NCI-H128 (cell line): ENCODE results near the gene METTL25B.

Source experiments
- DNase-seq: peaks from one replicate; lab custom pipeline; 2025; ENCODE audit not compliant: unreplicated experiment; lab: John Stamatoyannopoulos, UW

METTL25B gene

DNA sequence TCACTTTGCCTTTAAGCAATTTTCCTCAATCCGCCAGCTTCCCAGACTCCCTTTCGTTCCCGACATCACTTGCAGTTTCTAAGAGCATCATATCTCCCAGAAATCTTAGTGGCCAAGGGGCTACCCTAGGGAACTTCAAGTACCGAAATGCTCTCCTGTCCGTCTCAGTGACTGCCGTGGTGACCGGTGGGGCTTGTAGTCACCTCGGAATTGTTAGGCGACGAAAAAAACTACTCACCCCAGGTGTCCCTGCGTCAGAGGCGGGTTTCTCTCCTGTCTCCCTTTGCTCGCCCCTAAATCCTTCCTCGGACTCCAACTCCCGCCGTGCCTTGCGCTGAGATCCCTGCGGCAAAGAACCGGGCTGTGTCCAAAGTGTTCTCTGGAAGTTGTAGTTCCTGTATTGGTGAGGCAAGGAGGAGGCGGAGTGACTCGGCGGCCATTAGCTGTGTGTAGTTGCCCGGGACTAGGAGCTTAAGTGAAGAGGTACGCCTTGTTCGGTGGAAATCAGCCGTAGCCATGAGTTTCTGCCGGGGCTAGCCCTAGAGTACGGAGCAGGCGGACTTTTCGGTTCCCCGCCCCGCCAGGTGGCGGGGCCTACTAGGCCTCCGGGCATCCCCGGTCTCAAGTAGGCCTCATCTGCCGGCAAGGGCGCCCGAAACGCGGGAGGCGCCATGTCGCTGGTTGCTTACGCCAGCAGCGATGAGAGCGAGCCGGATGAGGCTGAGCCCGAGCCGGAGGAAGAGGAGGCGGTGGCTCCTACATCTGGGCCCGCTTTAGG is 39.0 kb downstream of the METTL25B start, which contains the start of gene PRCC:
Gene PRCC, plus strand, starts transcription at position 435 of the 778 bp plus-strand sequence. Its CDS starts 237 bp downstream, at position 672.
- peak; percentile 100 for DNase-seq

DNA sequence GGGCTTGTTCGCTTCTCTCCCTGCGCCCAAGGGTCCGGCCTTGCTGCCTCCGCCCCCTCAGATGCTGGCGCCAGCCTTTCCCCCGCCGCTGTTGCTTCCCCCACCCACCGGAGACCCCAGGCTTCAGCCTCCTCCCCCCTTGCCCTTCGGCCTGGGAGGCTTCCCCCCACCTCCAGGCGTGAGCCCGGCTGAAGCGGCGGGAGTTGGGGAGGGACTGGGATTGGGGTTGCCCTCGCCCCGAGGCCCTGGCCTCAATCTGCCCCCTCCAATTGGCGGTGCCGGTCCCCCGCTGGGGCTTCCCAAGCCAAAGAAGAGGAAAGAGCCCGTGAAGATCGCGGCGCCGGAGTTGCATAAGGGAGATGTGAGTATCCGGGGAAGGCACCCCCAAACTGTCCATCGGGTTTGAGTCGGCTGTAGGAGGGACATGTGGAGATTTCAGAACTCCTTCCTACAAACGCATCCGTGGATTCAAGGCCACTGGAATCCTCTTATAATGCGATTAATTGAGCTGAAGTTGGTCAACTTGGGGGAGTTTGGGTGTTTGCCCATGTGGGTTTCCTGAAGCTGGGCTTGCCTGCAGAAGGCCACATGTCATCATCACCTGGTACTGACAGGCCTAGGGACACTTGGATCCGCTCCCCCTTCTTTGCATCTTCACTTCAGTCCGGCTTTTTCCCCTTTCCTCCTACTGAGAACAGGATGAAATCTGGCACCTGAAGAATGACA is 39.8 kb downstream of the METTL25B start:
- no peak for DNase-seq

DNA sequence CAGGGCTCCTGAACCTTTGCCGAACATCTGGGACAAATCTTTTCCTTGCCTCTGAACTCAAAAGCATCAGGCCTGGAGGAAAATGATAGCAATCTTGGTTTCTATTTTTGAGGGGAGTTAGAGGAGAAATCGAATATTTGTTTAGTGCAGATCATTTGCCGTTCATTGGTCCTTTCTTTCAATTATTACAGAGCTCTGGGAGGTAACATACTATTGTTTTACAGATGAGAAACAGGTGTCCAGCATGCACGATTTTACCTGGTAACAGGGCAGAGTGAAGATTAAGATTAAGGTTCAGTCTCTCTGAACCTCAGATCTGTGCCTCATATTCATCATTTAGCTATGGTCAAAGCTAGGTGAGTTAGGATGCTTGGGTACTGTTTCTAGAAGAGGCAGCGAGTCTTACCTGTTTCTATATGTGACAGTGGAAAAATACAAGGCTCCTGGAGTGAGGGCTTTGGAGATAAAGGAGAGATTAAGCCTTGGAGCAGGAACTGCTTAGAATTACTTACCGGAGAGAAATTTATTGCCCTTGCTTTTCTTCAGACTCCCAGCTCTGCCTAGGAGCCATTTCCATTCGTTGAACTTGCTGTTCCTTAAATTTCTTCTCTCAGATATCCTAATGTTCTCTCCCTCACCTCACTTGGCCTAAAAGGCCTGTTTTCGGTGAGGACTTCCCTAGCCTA is 40.5 kb downstream of the METTL25B start:
- no peak for DNase-seq

DNA sequence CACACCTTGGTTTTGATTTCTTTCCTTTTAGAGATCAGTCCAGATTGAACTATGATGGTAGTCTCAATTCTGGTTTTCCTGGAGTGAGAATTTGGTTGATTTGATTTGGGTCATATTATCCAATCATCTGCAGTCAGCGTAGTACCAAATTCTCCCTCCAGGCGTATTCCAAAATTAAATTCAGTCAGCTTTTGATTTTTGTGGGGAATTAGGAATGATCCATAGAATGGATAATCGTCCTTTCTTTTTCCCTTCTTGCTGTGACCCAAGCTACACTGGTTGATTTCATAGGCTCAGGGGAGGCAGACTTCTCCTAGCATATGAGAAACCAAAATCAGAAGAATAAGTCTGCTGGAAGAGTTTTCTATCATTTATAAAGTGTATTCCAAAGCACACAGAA is 44.0 kb downstream of the METTL25B start:
- DNase-seq, result no peak

DNA sequence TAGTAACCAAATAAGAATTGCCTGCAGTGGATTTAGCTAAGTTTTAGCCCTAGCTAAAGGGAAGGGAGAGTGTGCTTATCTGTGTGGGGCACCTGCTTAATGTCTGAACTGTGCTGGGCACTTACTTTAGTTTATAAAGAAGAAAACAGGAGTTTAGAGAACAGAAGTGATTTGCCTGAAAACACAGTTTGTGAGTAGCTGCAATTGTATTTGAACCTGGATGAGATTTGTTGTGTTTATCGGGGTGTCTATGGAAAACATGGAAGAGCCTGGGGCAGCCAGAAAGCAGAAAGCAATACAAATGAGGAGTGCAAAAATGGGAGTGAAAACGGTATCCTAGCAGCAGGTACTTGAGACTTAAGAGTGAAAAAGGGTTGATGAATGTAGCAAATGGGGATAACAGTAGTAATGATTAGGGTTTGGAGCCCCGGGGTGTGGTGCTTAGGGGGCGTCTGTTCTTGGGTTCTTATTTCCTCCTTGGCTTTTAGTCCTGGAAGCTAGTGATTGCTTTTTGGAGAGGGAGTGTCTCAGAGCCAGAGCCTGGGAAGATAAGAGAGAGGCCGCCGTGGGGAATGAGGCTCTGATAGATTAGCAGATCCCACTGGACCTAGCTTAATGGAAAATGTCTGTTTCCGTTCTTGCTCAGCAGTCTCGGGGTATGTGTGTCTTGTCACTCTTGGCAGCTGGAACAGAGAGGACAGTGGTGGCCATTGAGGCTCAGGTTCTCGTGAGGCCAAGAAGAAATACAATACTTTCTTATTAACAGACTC is 44.6 kb downstream of the METTL25B start:
- no peak for DNase-seq

DNA sequence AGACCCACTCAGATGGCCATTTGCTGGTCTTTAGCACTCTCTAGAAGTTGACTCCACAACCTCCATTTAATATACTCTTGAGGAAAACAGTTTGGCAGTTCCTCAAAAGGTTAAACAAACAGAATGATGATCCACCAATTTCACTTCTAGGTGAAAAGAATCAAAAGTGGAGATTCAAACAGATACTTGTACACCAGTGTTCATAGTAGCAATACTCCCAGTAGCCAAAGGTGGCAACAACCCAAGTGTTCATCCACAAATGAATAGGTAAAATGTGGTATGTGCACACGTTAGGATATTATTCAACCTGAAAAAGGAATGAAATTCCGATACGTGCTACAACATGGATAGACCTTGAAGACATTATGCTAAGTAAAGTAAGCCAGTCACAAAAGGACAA is 45.3 kb downstream of the METTL25B start:
- no peak for DNase-seq

DNA sequence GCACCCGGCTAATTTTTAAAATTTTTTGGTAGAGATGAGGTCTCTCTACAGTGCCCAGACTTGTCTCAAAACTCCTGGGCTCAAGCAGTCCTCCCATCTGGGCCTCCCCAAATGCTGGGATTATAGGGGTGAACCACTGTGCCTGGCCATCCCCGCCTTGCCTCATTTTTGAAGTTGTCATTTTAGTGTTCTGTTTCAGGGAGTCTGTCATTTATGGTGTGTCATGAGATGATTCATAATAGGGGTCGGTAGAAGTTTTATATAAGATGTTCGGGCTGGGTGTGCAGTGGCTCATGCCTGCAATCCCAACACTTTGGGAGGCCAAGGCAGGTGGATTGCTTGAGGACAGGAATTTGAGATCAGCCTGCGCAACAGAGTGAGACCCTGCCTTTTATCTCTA is 47.5 kb downstream of the METTL25B start:
- no peak for DNase-seq

DNA sequence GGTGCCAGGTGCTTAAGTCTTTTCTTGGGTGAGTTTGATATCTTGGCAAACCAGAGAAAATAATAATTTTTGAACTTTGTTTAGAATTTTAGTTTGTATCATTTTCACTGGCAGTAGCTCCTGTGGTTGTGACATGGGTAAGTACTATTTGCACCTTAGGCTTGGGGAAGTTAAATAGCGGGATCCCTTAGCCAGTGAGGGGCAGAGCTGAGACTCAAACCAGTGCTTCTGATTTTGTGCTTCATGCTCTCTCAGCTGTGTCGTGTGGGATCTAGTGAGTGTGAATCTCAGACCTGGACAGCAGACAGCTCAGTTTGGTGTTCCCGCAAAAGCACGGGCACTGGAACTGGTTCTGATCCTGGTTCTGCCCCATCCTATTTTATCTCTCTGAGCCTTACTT is 48.7 kb downstream of the METTL25B start:
- DNase-seq, result no peak

DNA sequence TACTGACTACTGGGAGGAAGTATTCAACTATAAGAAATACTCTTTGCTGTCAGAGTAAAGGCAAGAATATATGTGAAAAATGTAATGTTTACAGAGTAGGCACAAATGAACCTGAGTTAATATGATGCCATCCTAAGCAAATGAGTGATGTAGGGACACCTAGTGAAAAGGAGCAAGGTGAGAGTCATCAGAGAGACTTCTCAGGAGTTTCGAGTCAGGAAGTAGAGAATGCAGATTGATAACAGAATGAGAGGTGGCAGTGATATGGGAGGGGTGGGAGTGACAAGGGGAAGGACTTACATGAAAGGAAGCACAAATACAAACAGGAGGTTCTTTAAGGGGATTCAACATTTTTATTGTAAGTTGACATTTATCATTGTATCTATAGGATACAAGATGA is 49.3 kb downstream of the METTL25B start:
- DNase-seq, result no peak

DNA sequence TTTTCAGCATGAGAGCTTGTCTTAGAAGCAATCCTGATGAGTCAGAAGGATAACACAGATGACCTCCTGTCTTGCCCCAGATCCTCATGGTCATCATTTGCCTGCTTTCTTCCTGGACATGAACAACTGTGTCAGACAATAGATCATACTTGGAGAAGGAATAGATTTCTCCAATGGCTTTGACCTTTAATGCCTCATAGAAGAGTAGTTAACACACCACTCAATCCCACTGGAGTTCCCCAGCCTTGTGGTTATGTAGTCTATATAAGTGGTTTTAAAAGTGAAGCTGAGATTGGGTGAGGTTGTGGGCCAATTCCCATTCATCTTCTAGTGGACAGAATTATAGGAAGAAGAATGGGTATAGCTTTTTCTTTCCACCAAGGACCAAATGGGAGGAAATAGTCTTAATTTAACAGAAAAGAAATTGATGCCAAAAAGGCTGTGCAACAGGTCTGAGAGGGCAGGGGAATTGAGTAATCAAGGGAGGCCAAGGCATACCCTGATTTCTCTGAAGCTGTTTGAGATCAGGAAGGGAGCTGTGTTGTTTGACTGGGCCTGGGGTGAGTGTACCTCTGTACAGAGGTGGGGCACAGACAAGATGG is 53.4 kb downstream of the METTL25B start:
- no peak for DNase-seq

DNA sequence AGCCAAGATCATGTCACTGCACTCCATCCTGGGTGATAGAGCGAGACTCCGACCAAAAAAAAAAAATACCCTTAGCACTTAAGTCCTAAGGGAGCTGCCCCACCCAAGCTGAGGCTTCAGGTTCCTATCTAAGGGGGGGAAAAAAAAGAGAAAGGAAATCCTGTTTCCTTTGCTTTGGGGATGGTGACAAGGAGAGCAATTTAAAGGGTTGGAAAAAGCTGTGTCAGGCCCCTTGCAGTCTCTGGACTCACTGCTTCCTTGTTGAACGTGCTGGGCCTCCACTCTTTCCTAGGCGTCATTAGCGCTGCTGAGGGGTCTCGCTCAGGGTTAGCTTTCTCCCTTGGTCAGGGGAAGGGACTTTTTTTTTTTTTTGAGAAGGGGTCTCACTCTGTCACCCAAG is 57.2 kb downstream of the METTL25B start:
- DNase-seq, result no peak
